PC-9 (cell line): ENCODE data around the gene CCDC134. TPM values are rescaled to one million over a fixed set of nuclear protein-coding genes. Genes with fewer than 3 reads are reported as not detected.
A peak's percentile ranks its signal among the peaks of the same experiment; 100 is the strongest.

Experiments
- BruUV-seq: library from RNA; stranded (reverse); fragments of 400-500 nt; replicated peaks from 2 replicates; lab custom pipeline; 2021; lab: Mats Ljungman, UMichigan
- CTCF ChIA-PET: fragments of 300-600 bp; sonication (Branson Sonifier 250); formaldehyde crosslinking; loops from one replicate; lab custom pipeline; 2022; ENCODE audit warnings: antibody characterized with exemption; lab: Charles Lee
- POLR2A ChIA-PET: fragments of 300-600 bp; sonication (Branson Sonifier 250); formaldehyde crosslinking; loops from one replicate; lab custom pipeline; 2022; ENCODE audit warnings: antibody characterized with exemption; ENCODE audit not compliant: unreplicated experiment; lab: Charles Lee
- DNase-seq, 2 experiments: peaks; one replicate each; pipeline versions ENCODE4 v3.0.0 to v3.0.0-alpha.2; 2015 to 2022; ENCODE audit warnings: mixed read lengths in 1 of 2
- H2AFZ ChIP-seq: fragments of 200-600 bp; sonication (generic); 2 replicates; pipeline ENCODE4 v1.8.1; 2017; ENCODE audit warnings: antibody characterized with exemption
- H3F3A ChIP-seq: fragments of 200-600 bp; sonication (generic); 2 replicates; pipeline ENCODE4 v1.8.1; 2017; ENCODE audit warnings: antibody characterized with exemption, mild to moderate bottlenecking, low read depth; ENCODE audit not compliant: insufficient read depth
- H3K27ac ChIP-seq: fragments of 200-600 bp; sonication (generic); 2 replicates; pipeline ENCODE4 v1.6.1; 2016; ENCODE audit warnings: mixed run types
- H3K27me3 ChIP-seq: fragments of 200-600 bp; sonication (generic); 2 replicates; pipeline ENCODE4 v1.6.1; 2016; ENCODE audit warnings: low read depth, mixed run types; ENCODE audit not compliant: insufficient read depth
- H3K36me3 ChIP-seq: fragments of 200-600 bp; sonication (generic); 2 replicates; pipeline ENCODE4 v1.6.1; 2016; ENCODE audit warnings: low read depth, mixed run types
- H3K4me1 ChIP-seq: fragments of 200-600 bp; sonication (generic); replicated peaks from 2 replicates; pipeline ENCODE4 v1.6.1; 2016; ENCODE audit warnings: mixed run types; ENCODE audit not compliant: insufficient read depth
- H3K4me2 ChIP-seq: fragments of 200-600 bp; sonication (generic); 2 replicates; pipeline ENCODE4 v1.6.1; 2017; ENCODE audit warnings: mixed run types
- H3K4me3 ChIP-seq: fragments of 200-600 bp; sonication (generic); 2 replicates; pipeline ENCODE4 v1.6.1; 2016; ENCODE audit warnings: mixed run types
- H3K79me2 ChIP-seq: fragments of 200-600 bp; sonication (generic); 2 replicates; pipeline ENCODE4 v1.6.1; 2017; ENCODE audit warnings: low read depth, mixed run types
- H3K9me2 ChIP-seq: fragments of 200-600 bp; sonication (generic); 2 replicates; pipeline ENCODE4 v1.8.1; 2017; ENCODE audit warnings: mild to moderate bottlenecking; ENCODE audit not compliant: insufficient read depth
- H3K9me3 ChIP-seq: fragments of 200-600 bp; sonication (generic); 2 replicates; pipeline ENCODE4 v1.8.1; 2016; ENCODE audit warnings: low read depth; ENCODE audit not compliant: insufficient read depth
- H4K20me1 ChIP-seq: fragments of 200-600 bp; sonication (generic); 2 replicates; pipeline ENCODE4 v1.8.1; 2017; ENCODE audit not compliant: insufficient read depth
- EZH2 ChIP-seq: fragments of 200-600 bp; sonication (generic); IDR thresholded peaks from 2 replicates; pipeline ENCODE4 v1.8.0; 2017; ENCODE audit warnings: antibody characterized with exemption, low read depth
- intact Hi-C: fragments of 100-400 bp; cut with micrococcal nuclease; formaldehyde crosslinking; loops from one replicate; pipeline ENCODE4 v1.10.0; 2022; ENCODE audit not compliant: unreplicated experiment
- total RNA-seq: library from RNA; stranded (reverse); gene quantifications from 2 replicates; pipeline ENCODE4 v1.2.3, GENCODE V29; 2021
- TF ChIP-seq, protein P1 (sequence below): fragments of 200-600 bp; sonication (generic); conservative IDR thresholded peaks from 2 replicates; pipeline ENCODE4 v1.6.1; 2017; ENCODE audit warnings: mixed run types, antibody characterized with exemption, mild to moderate bottlenecking, moderate library complexity

The CCDC134 gene
- total RNA-seq, 1 experiment from 2014 or later: 29.0 TPM

DNA sequence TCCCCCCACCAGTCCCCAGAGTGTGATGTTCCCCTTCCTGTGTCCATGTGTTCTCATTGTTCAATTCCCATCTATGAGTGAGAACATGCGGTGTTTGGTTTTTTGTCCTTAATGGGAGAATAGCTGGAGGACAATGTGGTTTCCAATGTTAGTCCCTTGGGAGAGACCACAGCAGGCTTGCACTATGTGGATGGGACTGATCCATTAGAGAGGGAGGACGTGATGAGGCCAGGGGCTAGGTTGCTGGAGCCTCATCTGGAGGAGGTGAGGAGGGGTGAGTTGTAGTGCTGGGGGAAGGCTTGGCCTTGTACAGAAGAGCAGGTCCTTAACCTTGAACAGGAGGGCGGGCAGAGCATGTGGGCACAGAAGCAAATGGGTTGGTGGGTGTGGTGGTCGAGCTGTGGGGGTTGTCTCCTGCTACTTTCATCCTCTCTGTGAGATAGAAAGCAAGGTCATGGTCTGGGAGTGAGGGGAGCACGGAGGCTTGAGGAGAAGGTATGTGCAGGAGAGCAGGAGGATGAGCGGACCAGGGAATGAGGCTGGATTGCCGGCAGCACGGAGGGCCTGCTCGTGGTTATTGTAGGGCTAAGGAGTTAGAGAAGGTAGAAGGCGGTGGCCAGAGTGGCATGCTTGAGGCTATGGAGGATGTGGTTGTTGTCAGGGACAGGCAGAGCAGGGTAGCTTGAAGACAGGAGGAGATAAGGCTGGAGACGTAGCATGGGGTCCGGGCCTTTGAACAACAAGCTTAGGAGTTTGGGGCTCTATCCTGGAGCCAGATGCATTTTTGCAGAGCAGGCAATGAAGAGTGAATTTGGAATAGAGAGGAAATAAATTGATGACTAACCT, 21.2 kb downstream of the CCDC134 start:
- no peak for DNase-seq
- H3K9me2 ChIP-seq: no peaks in the 10 kb centered on the region
- no peaks in the 10 kb centered on the region for H3K27me3 ChIP-seq
- peaks cover 9% of the 10 kb centered on the region for H3K4me1 ChIP-seq
- no peaks in the 10 kb centered on the region; the same call in 1 of the 2 replicates for H4K20me1 ChIP-seq
- H3K4me3 ChIP-seq: no peak overlapping the region
- intact Hi-C loops: loop anchor here (1.0 to 5.0 kb wide), 4 partner anchors 36 to 124 kb away; partner anchors contain the start of gene MEI1
- no peaks in the 10 kb centered on the region for H3K79me2 ChIP-seq
- ChIA-PET POLR2A (interaction anchor here (0.5 kb wide), 1 partner anchor 185 kb away, joined by 3 read pairs; no protein-coding TSS in a partner anchor), CTCF (no interaction called here)
- H3F3A ChIP-seq: peaks cover 18% of the 10 kb centered on the region; the same call in 1 of the 2 replicates
- no peak for TF ChIP-seq EZH2
- TF ChIP-seq, protein P1, sequence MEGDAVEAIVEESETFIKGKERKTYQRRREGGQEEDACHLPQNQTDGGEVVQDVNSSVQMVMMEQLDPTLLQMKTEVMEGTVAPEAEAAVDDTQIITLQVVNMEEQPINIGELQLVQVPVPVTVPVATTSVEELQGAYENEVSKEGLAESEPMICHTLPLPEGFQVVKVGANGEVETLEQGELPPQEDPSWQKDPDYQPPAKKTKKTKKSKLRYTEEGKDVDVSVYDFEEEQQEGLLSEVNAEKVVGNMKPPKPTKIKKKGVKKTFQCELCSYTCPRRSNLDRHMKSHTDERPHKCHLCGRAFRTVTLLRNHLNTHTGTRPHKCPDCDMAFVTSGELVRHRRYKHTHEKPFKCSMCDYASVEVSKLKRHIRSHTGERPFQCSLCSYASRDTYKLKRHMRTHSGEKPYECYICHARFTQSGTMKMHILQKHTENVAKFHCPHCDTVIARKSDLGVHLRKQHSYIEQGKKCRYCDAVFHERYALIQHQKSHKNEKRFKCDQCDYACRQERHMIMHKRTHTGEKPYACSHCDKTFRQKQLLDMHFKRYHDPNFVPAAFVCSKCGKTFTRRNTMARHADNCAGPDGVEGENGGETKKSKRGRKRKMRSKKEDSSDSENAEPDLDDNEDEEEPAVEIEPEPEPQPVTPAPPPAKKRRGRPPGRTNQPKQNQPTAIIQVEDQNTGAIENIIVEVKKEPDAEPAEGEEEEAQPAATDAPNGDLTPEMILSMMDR: no peak
- BruUV-seq: no TSS peak
- no peak overlapping the region for H2AFZ ChIP-seq
- no peaks in the 10 kb centered on the region for H3K36me3 ChIP-seq
- H3K4me2 ChIP-seq: no peak overlapping the region
- H3K27ac ChIP-seq: no peak overlapping the region
- H3K9me3 ChIP-seq: no peaks in the 10 kb centered on the region

DNA sequence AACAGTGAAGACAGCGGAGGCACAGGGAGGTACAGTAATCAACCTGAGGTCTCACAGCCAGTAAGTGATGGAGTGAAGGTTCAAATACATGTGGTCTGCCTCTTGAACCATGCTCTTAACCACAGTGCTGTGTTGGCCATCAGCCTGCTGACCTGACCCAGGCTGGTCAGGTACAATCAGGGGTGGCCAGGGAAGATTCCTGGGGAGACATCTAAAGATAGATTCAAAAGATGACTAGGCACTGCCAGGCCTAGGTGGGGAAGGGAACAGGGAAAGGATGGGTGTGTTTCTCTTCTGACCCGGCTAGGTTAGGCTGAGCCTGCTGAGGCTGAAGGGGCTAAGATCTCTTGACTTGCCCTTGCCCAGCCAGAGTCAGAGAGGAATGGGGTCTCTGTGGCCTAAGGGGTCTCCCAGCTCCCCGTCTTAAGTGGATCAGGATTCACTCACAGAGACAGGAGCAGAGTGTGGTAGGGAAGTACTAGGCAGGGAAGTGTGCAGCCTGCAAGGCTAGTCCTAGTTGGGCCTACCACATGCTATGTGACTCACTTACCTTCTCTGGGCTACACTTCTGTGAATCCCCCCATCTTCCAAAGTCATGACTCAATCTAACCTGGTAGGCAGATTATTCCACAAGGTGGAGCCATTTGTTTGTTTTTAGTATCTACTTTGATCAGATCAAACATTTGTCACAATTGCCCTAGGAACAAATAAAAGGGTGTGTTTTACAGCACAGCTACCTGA, 22.0 kb downstream of the CCDC134 start:
- Histone ChIP-seq H3K4me1 (peaks cover 9% of the 10 kb centered on the region), H3F3A (peaks cover 18% of the 10 kb centered on the region; the same call in 1 of the 2 replicates), H2AFZ (no peak overlapping the region), H3K79me2 (no peaks in the 10 kb centered on the region), H3K4me2 (no peak overlapping the region), H3K4me3 (no peak overlapping the region), H3K36me3 (no peaks in the 10 kb centered on the region), H4K20me1 (no peaks in the 10 kb centered on the region; the same call in 1 of the 2 replicates), H3K9me2 (no peaks in the 10 kb centered on the region), H3K27ac (no peak overlapping the region), H3K9me3 (no peaks in the 10 kb centered on the region), H3K27me3 (no peaks in the 10 kb centered on the region)
- DNase-seq: peak in 1 of 2 experiments; percentile 90
- TF ChIP-seq EZH2: no peak
- TF ChIP-seq, protein P1: peak; percentile 90
- ChIA-PET CTCF (interaction anchor here (0.6 to 0.9 kb wide), 3 partner anchors 35 to 437 kb away, joined by 3 to 9 read pairs (median 8); no protein-coding TSS in a partner anchor), POLR2A (no interaction called here)
- BruUV-seq: no TSS peak
- intact Hi-C loops: loop anchor here (1.0 to 5.0 kb wide), 4 partner anchors 35 to 125 kb away; partner anchors contain the start of gene MEI1

DNA sequence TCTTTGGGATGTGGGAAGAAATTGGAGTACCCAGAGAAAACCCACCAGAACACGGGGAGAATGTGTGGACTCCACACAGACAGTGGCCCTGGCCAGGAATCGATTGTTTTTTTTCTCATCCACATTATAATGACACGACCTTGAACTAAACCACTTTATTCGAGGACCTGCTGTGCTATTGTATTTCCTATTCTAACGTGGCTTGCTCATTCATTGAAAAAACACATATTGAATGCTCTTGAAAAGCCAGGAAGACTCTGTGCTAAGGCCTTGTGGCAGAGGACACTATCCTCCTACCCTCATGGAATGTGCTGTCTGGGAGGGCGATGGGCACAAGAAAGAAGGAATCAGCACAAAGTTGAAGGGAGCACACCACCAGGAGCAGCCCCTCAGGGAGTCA, 23.3 kb downstream of the CCDC134 start:
- CTCF ChIA-PET: no interaction called here

More for the DNA sequence above, 23.3 kb downstream of the CCDC134 start:
- POLR2A ChIA-PET: no interaction called here
- Histone ChIP-seq H3K36me3 (no peaks in the 10 kb centered on the region), H3K9me3 (no peaks in the 10 kb centered on the region), H3K4me1 (peaks cover 9% of the 10 kb centered on the region), H3F3A (peaks cover 22% of the 10 kb centered on the region; the same call in 1 of the 2 replicates), H3K9me2 (no peaks in the 10 kb centered on the region), H3K27me3 (no peaks in the 10 kb centered on the region), H3K4me3 (no peak overlapping the region), H3K27ac (no peak overlapping the region), H3K4me2 (no peak overlapping the region), H2AFZ (no peak overlapping the region), H4K20me1 (no peaks in the 10 kb centered on the region; the same call in 1 of the 2 replicates), H3K79me2 (no peaks in the 10 kb centered on the region)
- intact Hi-C loops: loop anchor here (5.0 kb wide), 1 partner anchor 126 kb away; the partner anchor contains the start of gene MEI1
- TF ChIP-seq, protein P1: no peak
- TF ChIP-seq EZH2: no peak
- no peak for DNase-seq
- BruUV-seq: no TSS peak
